Fibroblast of lung (primary cell): ENCODE data around the gene MELTF.

Experiments used
- CTCF ChIP-seq, 2 donors: IDR thresholded peaks in 1 of 2; conservative IDR thresholded peaks in 1 of 2; 1 replicate in 1 of 2; 2 replicates in 1 of 2; pipeline ENCODE4 v1.5.1; 2011 to 2012; ENCODE audit warnings: low read length in 2 of 2, control low read depth in 1 of 2, inconsistent platforms in 1 of 2, low read depth in 1 of 2, mild to moderate bottlenecking in 1 of 2
- EZH2 ChIP-seq: IDR thresholded peaks from 2 replicates; pipeline ENCODE4 v1.5.1; 2012; ENCODE audit warnings: low read length, control low read depth, mild to moderate bottlenecking; ENCODE audit errors: missing control alignments

- TF ChIP-seq CTCF (conservative IDR thresholded peaks at IDR 0.05 in 1 of 2, IDR thresholded peaks at IDR 0.05 in 1 of 2; ENCODE audit: low read depth in 1 of 2, low read length in 2 of 2) = no peak
- no peak for TF ChIP-seq EZH2
Observed at GRCh38 chr3:197038679-197039462, 9.3 kb upstream of the MELTF start.
